HepG2 (cell line): Measurements from ENCODE around the gene SEMA3F. TPM values are rescaled to one million over a fixed set of nuclear protein-coding genes. Genes with fewer than 3 reads are reported as not detected.

ENCODE experiments used
- HNRNPH1 ChIP-seq: fragments of 200-400 bp; formaldehyde crosslinking; optimal IDR thresholded peaks from 2 replicates; pipeline ENCODE3; 2017; ENCODE audit warnings: mild to moderate bottlenecking, low read depth, low read length
- KDM6A ChIP-seq: IDR thresholded peaks from 2 replicates; pipeline ENCODE4 v1.6.1; 2016; ENCODE audit warnings: low read depth
- MBNL3 ChIP-seq: fragments of 250-450 bp; sonication (Bioruptor Pico); conservative IDR thresholded peaks from 2 replicates; pipeline ENCODE4 v1.8.0; 2022; ENCODE audit warnings: mild to moderate bottlenecking, inconsistent platforms
- ONECUT2 ChIP-seq: sonication (generic); formaldehyde crosslinking; IDR thresholded peaks from 2 replicates; pipeline ENCODE4 v1.4.0; 2020; ENCODE audit warnings: missing genetic modification reagents
- PHB2 ChIP-seq: fragments of 450-650 bp; IDR thresholded peaks from 2 replicates; pipeline ENCODE4 v1.6.1; 2018; ENCODE audit not compliant: partially characterized antibody
- RBM39 ChIP-seq: fragments of 200-400 bp; formaldehyde crosslinking; IDR thresholded peaks from one replicate; pipeline ENCODE4 v1.6.1; 2018; ENCODE audit warnings: antibody characterized with exemption, mild to moderate bottlenecking, low read depth, low read length; ENCODE audit not compliant: poor library complexity, severe bottlenecking
- ZBTB40 ChIP-seq, 2 experiments: fragments of 450-650 bp in 1 of 2; sonication (generic) in 1 of 2; formaldehyde crosslinking in 1 of 2; IDR thresholded peaks; 2 replicates each; pipeline versions ENCODE4 v1.6.1 to v1.8.0; 2016 to 2022; ENCODE audit warnings: antibody characterized with exemption in 1 of 2, mild to moderate bottlenecking in 1 of 2, missing genetic modification reagents in 1 of 2
- ZFP36 ChIP-seq: fragments of 150-350 bp; IDR thresholded peaks from 2 replicates; pipeline ENCODE4 v1.6.1; 2018; ENCODE audit warnings: borderline replicate concordance, low read length, low read depth; ENCODE audit not compliant: partially characterized antibody
- ZNF20 ChIP-seq: sonication (generic); formaldehyde crosslinking; IDR thresholded peaks from 2 replicates; pipeline ENCODE4 v1.4.0; 2020; ENCODE audit warnings: mild to moderate bottlenecking, moderate library complexity, missing genetic modification reagents
- ZNF646 ChIP-seq: sonication (generic); formaldehyde crosslinking; IDR thresholded peaks from 2 replicates; pipeline ENCODE4 v1.9.0; 2021; ENCODE audit warnings: mild to moderate bottlenecking, missing genetic modification reagents
- ZNF747 ChIP-seq: sonication (generic); formaldehyde crosslinking; IDR thresholded peaks from 2 replicates; pipeline ENCODE4 v1.8.1; 2023; ENCODE audit warnings: missing genetic modification reagents, mild to moderate bottlenecking, borderline replicate concordance
- polyA plus RNA-seq, 8 experiments: library from polyadenylated mRNA; depleted of rRNA in 3 of 8; stranded (reverse) in 7 of 8; unstranded in 1 of 8; fragments of >200 nt; fragmentation: Illumina TruSeq in 4 of 8; extraction: Trizol in 4 of 8; gene quantifications; 2 replicates each; pipeline versions ENCODE4 v1.2.1 to v1.2.3, GENCODE V29; 2011 to 2016; ENCODE audit warnings: low read depth in 4 of 8, missing spikeins in 1 of 8, mixed read lengths in 1 of 8; ENCODE audit not compliant: insufficient read depth in 1 of 8
- total RNA-seq, 5 experiments: library from RNA; depleted of rRNA; stranded (reverse); fragments of >200 nt; fragmentation: Illumina TruSeq; extraction: Trizol; gene quantifications; 2 replicates each; pipeline ENCODE4 v1.2.3, GENCODE V29; 2016; ENCODE audit warnings: low read depth in 1 of 5

The SEMA3F gene
- total and polyA plus RNA-seq, 2 of the 13 experiments (the other 11 are each of a cell fraction or from before 2014, with no cell fraction given): 7.6 to 17.2 TPM

GRCh38 chr3:50208677-50209344 is 53.7 kb downstream of the SEMA3F start (continued):
- TF ChIP-seq ZBTB40 (IDR thresholded peaks at IDR 0.05): no peak
- TF ChIP-seq ZBTB40 (CRISPR knock-in tag; IDR thresholded peaks at IDR 0.05): peak; percentile 63; the same call in 1 of the 2 replicates
- no peak for TF ChIP-seq ZFP36
- TF ChIP-seq HNRNPH1: no peak
- TF ChIP-seq KDM6A (CRISPR knock-in tag): peak; percentile 95
- TF ChIP-seq ZNF747 (CRISPR knock-in tag): peak; percentile 51; the same call in 1 of the 2 replicates
- no peak for TF ChIP-seq RBM39
- TF ChIP-seq ZNF646 (CRISPR knock-in tag): peak; percentile 44; the same call in 1 of the 2 replicates
- TF ChIP-seq ONECUT2 (CRISPR knock-in tag): peak; percentile 56; the same call in 1 of the 2 replicates
- TF ChIP-seq ZNF20: no peak
- TF ChIP-seq MBNL3 (CRISPR knock-in tag): no peak
- no peak for TF ChIP-seq PHB2
